Measurements from ENCODE around the gene NEAT1. TPM values are rescaled to one million over a fixed set of nuclear protein-coding genes. Genes with fewer than 3 reads are reported as not detected.

NEAT1 gene
- total RNA-seq, 2 experiments from 2014 or later = 221 to 223 TPM

GRCh38 chr11:65392186-65392829 is 30.3 kb upstream of the NEAT1 start:
- H3K9me3 Mint-ChIP-seq = no peaks in the 10 kb centered on the region
- H3K27ac ChIP-seq (ENCODE audit: low read depth in 1 of 2, low read length in 2 of 2) = no peak overlapping the region
- peaks cover 63% of the 10 kb centered on the region for H3K36me3 ChIP-seq (ENCODE audit: insufficient read depth, low read length)
- H3K36me3 Mint-ChIP-seq (ENCODE audit: low read depth) = peaks cover 36% of the 10 kb centered on the region
- no peak overlapping the region for H3K4me3 Mint-ChIP-seq
- H3K4me1 ChIP-seq (ENCODE audit: insufficient read depth, low read length) = peaks cover 40% of the 10 kb centered on the region
- TF ChIP-seq CTCF (IDR thresholded peaks at IDR 0.05) = no peak
- peak overlapping the region; percentile 24 for H3K27ac Mint-ChIP-seq
- DNase-seq (no peak), ATAC-seq (ENCODE audit: poor library complexity) (no peak)
- H3K27me3 Mint-ChIP-seq = no peaks in the 10 kb centered on the region
- H3K9me3 ChIP-seq (ENCODE audit: control insufficient read depth in 1 of 2, insufficient read depth in 1 of 2, low read length in 2 of 2) = no peaks in the 10 kb centered on the region
- intact Hi-C loops (cut with DNase I, micrococcal nuclease) = no loop called here
- ChIA-PET CTCF (interaction anchor here (1.4 kb wide), 1 partner anchor 202 kb away, joined by 3 read pairs; no protein-coding TSS in a partner anchor), POLR2A (no interaction called here)
- peaks cover 27% of the 10 kb centered on the region for H3K4me1 Mint-ChIP-seq (ENCODE audit: low read depth)
- no peak overlapping the region for H3K4me3 ChIP-seq (ENCODE audit: low read length)
- no peaks in the 10 kb centered on the region for H3K27me3 ChIP-seq (ENCODE audit: control insufficient read depth in 1 of 2, insufficient read depth in 2 of 2, low read length in 2 of 2)

- CTCF ChIA-PET = interaction anchor here (1.4 kb wide), 1 partner anchor 201 kb away, joined by 3 read pairs; no protein-coding TSS in a partner anchor
- no peak overlapping the region for H3K27ac Mint-ChIP-seq
- H3K4me1 Mint-ChIP-seq (ENCODE audit: low read depth) = peaks cover 24% of the 10 kb centered on the region
- Histone ChIP-seq H3K27ac (ENCODE audit: low read depth in 1 of 2, low read length in 2 of 2) (no peak overlapping the region), H3K36me3 (ENCODE audit: insufficient read depth, low read length) (peaks cover 64% of the 10 kb centered on the region), H3K27me3 (ENCODE audit: control insufficient read depth in 1 of 2, insufficient read depth in 2 of 2, low read length in 2 of 2) (no peaks in the 10 kb centered on the region), H3K4me3 (ENCODE audit: low read length) (no peak overlapping the region), H3K4me1 (ENCODE audit: insufficient read depth, low read length) (peaks cover 34% of the 10 kb centered on the region), H3K9me3 (ENCODE audit: control insufficient read depth in 1 of 2, insufficient read depth in 1 of 2, low read length in 2 of 2) (no peaks in the 10 kb centered on the region)
- POLR2A ChIA-PET = interaction anchor here (0.7 to 1.5 kb wide), 2 partner anchors 11 to 32 kb away, joined by 4 to 7 read pairs; partner anchors contain the start of gene SLC25A45
- no peaks in the 10 kb centered on the region for H3K9me3 Mint-ChIP-seq
- H3K27me3 Mint-ChIP-seq = no peaks in the 10 kb centered on the region
- no peak overlapping the region for H3K4me3 Mint-ChIP-seq
- ATAC-seq (ENCODE audit: poor library complexity) = no peak
- DNase-seq = no peak
- TF ChIP-seq CTCF (IDR thresholded peaks at IDR 0.05) = no peak
- intact Hi-C loops (cut with DNase I, micrococcal nuclease) = no loop called here
- H3K36me3 Mint-ChIP-seq (ENCODE audit: low read depth) = peaks cover 40% of the 10 kb centered on the region
Measured at GRCh38 chr11:65392899-65393298, 29.7 kb upstream of the NEAT1 start.

- ATAC-seq (ENCODE audit: poor library complexity) (no peak), DNase-seq (no peak)
- no peak overlapping the region for H3K4me3 ChIP-seq (ENCODE audit: low read length)
- peaks cover 27% of the 10 kb centered on the region for H3K4me1 ChIP-seq (ENCODE audit: insufficient read depth, low read length)
- H3K4me1 Mint-ChIP-seq (ENCODE audit: low read depth) = peaks cover 17% of the 10 kb centered on the region
- no peaks in the 10 kb centered on the region for H3K27me3 ChIP-seq (ENCODE audit: control insufficient read depth in 1 of 2, insufficient read depth in 2 of 2, low read length in 2 of 2)
- H3K27ac Mint-ChIP-seq = no peak overlapping the region
- H3K27ac ChIP-seq (ENCODE audit: low read depth in 1 of 2, low read length in 2 of 2) = no peak overlapping the region
- CTCF ChIA-PET = no interaction called here
- no peaks in the 10 kb centered on the region for H3K27me3 Mint-ChIP-seq
- intact Hi-C loops (cut with DNase I, micrococcal nuclease) = no loop called here
- no peak overlapping the region for H3K4me3 Mint-ChIP-seq
- no peaks in the 10 kb centered on the region for H3K9me3 Mint-ChIP-seq
- H3K36me3 Mint-ChIP-seq (ENCODE audit: low read depth) = peaks cover 42% of the 10 kb centered on the region
- TF ChIP-seq CTCF (IDR thresholded peaks at IDR 0.05) = no peak
- no peaks in the 10 kb centered on the region for H3K9me3 ChIP-seq (ENCODE audit: control insufficient read depth in 1 of 2, insufficient read depth in 1 of 2, low read length in 2 of 2)
- H3K36me3 ChIP-seq (ENCODE audit: insufficient read depth, low read length) = peaks cover 65% of the 10 kb centered on the region
- POLR2A ChIA-PET = interaction anchor here (0.7 to 1.5 kb wide), 2 partner anchors 11 to 31 kb away, joined by 4 to 7 read pairs; partner anchors contain the start of gene SLC25A45
Measured at GRCh38 chr11:65393513-65394079, 29.0 kb upstream of the NEAT1 start.
